Measurements from ENCODE around the gene LY86. TPM values are rescaled to one million over a fixed set of nuclear protein-coding genes. Genes with fewer than 3 reads are reported as not detected.

Gene LY86
- polyA plus RNA-seq, 1 of the 3 experiments (the other 2 are of a cell fraction), result not detected

DNA sequence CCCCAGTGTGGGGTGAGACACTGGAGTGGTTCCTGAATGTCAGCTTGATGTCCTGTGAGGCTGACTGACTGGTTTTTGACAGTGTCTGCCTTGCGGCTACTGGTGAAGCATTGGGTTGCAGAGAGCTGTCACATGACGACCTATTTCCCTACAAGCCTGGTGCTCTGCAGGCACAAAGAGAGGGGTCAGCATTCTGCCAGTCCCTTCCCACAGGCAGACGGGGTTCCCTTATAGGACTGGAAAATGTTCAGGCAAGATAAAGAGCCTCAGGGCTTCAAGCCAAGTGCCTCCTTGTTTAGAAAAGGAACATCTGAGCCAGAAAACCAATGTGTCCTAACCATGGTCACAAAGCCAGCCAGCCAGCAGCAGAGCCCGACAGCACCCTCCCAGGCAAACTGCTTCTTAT lies 11.0 kb downstream of the LY86 start:
- Histone ChIP-seq H3K9me3 (no peaks in the 10 kb centered on the region), H3K4me3 (ENCODE audit: low read depth in 2 of 2, low read length in 1 of 2) (no peak overlapping the region), H3K4me2 (no peak overlapping the region), H4K20me1 (ENCODE audit: insufficient read depth) (no peaks in the 10 kb centered on the region), H3K27me3 (ENCODE audit: insufficient read depth) (no peaks in the 10 kb centered on the region), H3K27ac (ENCODE audit: low read depth in 2 of 2, low read length in 1 of 2) (no peak overlapping the region), H3K9me2 (no peaks in the 10 kb centered on the region), H2AFZ (ENCODE audit: low read depth) (no peak overlapping the region), H3K9ac (no peak overlapping the region), H3K79me2 (ENCODE audit: insufficient read depth) (no peaks in the 10 kb centered on the region), H3K4me1 (ENCODE audit: control insufficient read depth in 1 of 2, insufficient read depth in 2 of 2, low read depth in 1 of 2, low read length in 1 of 2) (no peaks in the 10 kb centered on the region), H3F3A (replicated peaks; ENCODE audit: insufficient read depth) (no peaks in the 10 kb centered on the region), H3K36me3 (replicated peaks in 1 of 2; ENCODE audit: control insufficient read depth in 1 of 2, insufficient read depth in 2 of 2, low read length in 1 of 2) (no peaks in the 10 kb centered on the region)
- ChIA-PET CTCF (interaction anchor here (1.2 kb wide), 1 partner anchor 78 kb away, joined by 3 read pairs; no protein-coding TSS in a partner anchor), POLR2A (no interaction called here)
- 0% methylated on average over 1 of the region's 4 CpGs for WGBS (ENCODE audit: low lambda C conversion rate)
- no peak for DNase-seq
- TF ChIP-seq RFX5 (IDR thresholded peaks at IDR 0.05; ENCODE audit: low read length) (no peak), FOSL2 (IDR thresholded peaks at IDR 0.05; ENCODE audit: borderline replicate concordance, low read depth) (no peak), EP300 (IDR thresholded peaks at IDR 0.05; ENCODE audit: borderline replicate concordance in 1 of 2, low read depth in 1 of 2, low read length in 1 of 2) (no peak), YY1 (IDR thresholded peaks at IDR 0.05; ENCODE audit: low read depth) (no peak), FOXJ3 (CRISPR knock-in tag; IDR thresholded peaks at IDR 0.05) (no peak), MEF2A (IDR thresholded peaks at IDR 0.05; ENCODE audit: borderline replicate concordance, low read depth) (no peak), SMC3 (IDR thresholded peaks at IDR 0.05; ENCODE audit: low read depth, low read length) (no peak), NFIC (IDR thresholded peaks at IDR 0.05; ENCODE audit: borderline replicate concordance) (no peak), TCF12 (IDR thresholded peaks at IDR 0.05) (no peak), NRF1 (IDR thresholded peaks at IDR 0.05; ENCODE audit: low read depth, low read length) (no peak)
- TF ChIP-seq, protein P1, sequence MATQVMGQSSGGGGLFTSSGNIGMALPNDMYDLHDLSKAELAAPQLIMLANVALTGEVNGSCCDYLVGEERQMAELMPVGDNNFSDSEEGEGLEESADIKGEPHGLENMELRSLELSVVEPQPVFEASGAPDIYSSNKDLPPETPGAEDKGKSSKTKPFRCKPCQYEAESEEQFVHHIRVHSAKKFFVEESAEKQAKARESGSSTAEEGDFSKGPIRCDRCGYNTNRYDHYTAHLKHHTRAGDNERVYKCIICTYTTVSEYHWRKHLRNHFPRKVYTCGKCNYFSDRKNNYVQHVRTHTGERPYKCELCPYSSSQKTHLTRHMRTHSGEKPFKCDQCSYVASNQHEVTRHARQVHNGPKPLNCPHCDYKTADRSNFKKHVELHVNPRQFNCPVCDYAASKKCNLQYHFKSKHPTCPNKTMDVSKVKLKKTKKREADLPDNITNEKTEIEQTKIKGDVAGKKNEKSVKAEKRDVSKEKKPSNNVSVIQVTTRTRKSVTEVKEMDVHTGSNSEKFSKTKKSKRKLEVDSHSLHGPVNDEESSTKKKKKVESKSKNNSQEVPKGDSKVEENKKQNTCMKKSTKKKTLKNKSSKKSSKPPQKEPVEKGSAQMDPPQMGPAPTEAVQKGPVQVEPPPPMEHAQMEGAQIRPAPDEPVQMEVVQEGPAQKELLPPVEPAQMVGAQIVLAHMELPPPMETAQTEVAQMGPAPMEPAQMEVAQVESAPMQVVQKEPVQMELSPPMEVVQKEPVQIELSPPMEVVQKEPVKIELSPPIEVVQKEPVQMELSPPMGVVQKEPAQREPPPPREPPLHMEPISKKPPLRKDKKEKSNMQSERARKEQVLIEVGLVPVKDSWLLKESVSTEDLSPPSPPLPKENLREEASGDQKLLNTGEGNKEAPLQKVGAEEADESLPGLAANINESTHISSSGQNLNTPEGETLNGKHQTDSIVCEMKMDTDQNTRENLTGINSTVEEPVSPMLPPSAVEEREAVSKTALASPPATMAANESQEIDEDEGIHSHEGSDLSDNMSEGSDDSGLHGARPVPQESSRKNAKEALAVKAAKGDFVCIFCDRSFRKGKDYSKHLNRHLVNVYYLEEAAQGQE (IDR thresholded peaks at IDR 0.05; ENCODE audit: low read depth, low read length), result no peak

DNA sequence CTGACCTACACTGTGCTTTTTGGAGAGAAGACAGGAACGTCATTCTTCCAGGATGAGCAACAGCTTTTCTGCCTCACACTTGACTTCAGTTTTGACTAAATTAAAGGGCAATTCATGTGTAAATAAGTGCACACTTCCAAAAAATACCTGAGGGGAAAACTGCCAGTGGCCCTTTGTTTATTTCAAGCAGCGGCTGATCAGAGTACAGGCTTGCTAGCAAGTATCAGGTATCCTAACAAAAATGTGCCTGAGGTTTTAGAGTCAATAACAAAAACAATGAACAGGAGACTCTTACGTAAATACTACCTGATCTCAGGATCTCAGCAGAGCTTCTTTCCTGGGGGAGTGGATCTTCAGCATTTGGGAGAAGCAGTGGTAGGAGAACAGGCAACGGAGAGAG lies 12.4 kb downstream of the LY86 start:
- H3K4me3 ChIP-seq (ENCODE audit: low read depth in 2 of 2, low read length in 1 of 2), result no peak overlapping the region
- H3K4me1 ChIP-seq (ENCODE audit: control insufficient read depth in 1 of 2, insufficient read depth in 2 of 2, low read depth in 1 of 2, low read length in 1 of 2), result no peaks in the 10 kb centered on the region
- no peak for DNase-seq
- no peaks in the 10 kb centered on the region for H3K9me3 ChIP-seq
- no peak overlapping the region for H3K4me2 ChIP-seq
- H3K9me2 ChIP-seq, result no peaks in the 10 kb centered on the region
- H2AFZ ChIP-seq (ENCODE audit: low read depth), result no peak overlapping the region
- H4K20me1 ChIP-seq (ENCODE audit: insufficient read depth), result no peaks in the 10 kb centered on the region
- 16% methylated on average over 4 of the region's 4 CpGs for WGBS (ENCODE audit: low lambda C conversion rate)
- H3K36me3 ChIP-seq (replicated peaks in 1 of 2; ENCODE audit: control insufficient read depth in 1 of 2, insufficient read depth in 2 of 2, low read length in 1 of 2), result no peaks in the 10 kb centered on the region
- ChIA-PET POLR2A (no interaction called here), CTCF (no interaction called here)
- no peaks in the 10 kb centered on the region for H3F3A ChIP-seq (replicated peaks; ENCODE audit: insufficient read depth)
- no peak overlapping the region for H3K9ac ChIP-seq
- no peak overlapping the region for H3K27ac ChIP-seq (ENCODE audit: low read depth in 2 of 2, low read length in 1 of 2)
- H3K79me2 ChIP-seq (ENCODE audit: insufficient read depth), result no peaks in the 10 kb centered on the region
- no peaks in the 10 kb centered on the region for H3K27me3 ChIP-seq (ENCODE audit: insufficient read depth)
- TF ChIP-seq MXI1 (IDR thresholded peaks at IDR 0.05; ENCODE audit: low read depth, low read length) (no peak), FOXJ3 (CRISPR knock-in tag; IDR thresholded peaks at IDR 0.05) (no peak), POLR2AphosphoS5 (IDR thresholded peaks at IDR 0.05; ENCODE audit: low read depth, low read length) (no peak), YY1 (IDR thresholded peaks at IDR 0.05; ENCODE audit: low read depth) (no peak), RCOR1 (IDR thresholded peaks at IDR 0.05; ENCODE audit: low read length) (no peak), EZH2phosphoT487 (IDR thresholded peaks at IDR 0.05; ENCODE audit: borderline replicate concordance, low read depth) (no peak)
- TF ChIP-seq, protein P2, sequence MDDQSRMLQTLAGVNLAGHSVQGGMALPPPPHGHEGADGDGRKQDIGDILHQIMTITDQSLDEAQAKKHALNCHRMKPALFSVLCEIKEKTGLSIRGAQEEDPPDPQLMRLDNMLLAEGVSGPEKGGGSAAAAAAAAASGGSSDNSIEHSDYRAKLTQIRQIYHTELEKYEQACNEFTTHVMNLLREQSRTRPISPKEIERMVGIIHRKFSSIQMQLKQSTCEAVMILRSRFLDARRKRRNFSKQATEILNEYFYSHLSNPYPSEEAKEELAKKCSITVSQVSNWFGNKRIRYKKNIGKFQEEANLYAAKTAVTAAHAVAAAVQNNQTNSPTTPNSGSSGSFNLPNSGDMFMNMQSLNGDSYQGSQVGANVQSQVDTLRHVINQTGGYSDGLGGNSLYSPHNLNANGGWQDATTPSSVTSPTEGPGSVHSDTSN (IDR thresholded peaks at IDR 0.05), result no peak
